B cell (primary cell): ENCODE results near the gene KCNK17. TPM values are rescaled to one million over a fixed set of nuclear protein-coding genes. Genes with fewer than 3 reads are reported as not detected.

ENCODE experiments used
- ATAC-seq: fragments of 200-7000 bp; cut with Tn5 transposase; one replicate; pipeline ENCODE4 v1.10.0; 2021; ENCODE audit warnings: low read depth, mild to moderate bottlenecking, moderate number of reproducible peaks, moderate library complexity
- CTCF ChIA-PET: fragments of 350-600 bp; sonication (Branson Sonifier 250); formaldehyde crosslinking; loops from one replicate; lab custom pipeline; 2021; ENCODE audit warnings: antibody characterized with exemption, inconsistent platforms; lab: Charles Lee
- POLR2A ChIA-PET: fragments of 350-600 bp; sonication (Branson Sonifier 250); formaldehyde crosslinking; loops from one replicate; lab custom pipeline; 2021; ENCODE audit warnings: antibody characterized with exemption; lab: Charles Lee
- DNase-seq: peaks from one replicate; pipeline ENCODE4 v3.0.0; 2013
- H2AFZ ChIP-seq: 2 replicates; pipeline ENCODE4 v1.6.1; 2012; ENCODE audit warnings: mild to moderate bottlenecking, low read depth, low read length; ENCODE audit not compliant: insufficient read depth, poor library complexity, severe bottlenecking
- H3K27ac ChIP-seq, 2 donors: 1 replicate in 1 of 2; 2 replicates in 1 of 2; pipeline ENCODE4 v1.5.1; 2012 to 2013; ENCODE audit warnings: low read length in 2 of 2, mild to moderate bottlenecking in 2 of 2, moderate library complexity in 1 of 2
- H3K27me3 ChIP-seq, 4 experiments: fragments of 200-600 bp in 1 of 4; sonication (generic) in 1 of 4; replicated peaks in 1 of 4; 1 replicate in 2 of 4; 2 replicates in 2 of 4; pipeline versions ENCODE4 v1.6.1 to v1.7.0; 2013 to 2016; ENCODE audit warnings: low read length in 3 of 4, mild to moderate bottlenecking in 2 of 4, mixed read lengths in 1 of 4, moderate library complexity in 1 of 4; ENCODE audit not compliant: insufficient read depth in 4 of 4, control insufficient read depth in 3 of 4; ENCODE audit errors: control extremely low read depth in 1 of 4
- H3K36me3 ChIP-seq, 2 experiments: replicated peaks in 1 of 2; 1 replicate in 1 of 2; 2 replicates in 1 of 2; pipeline versions ENCODE4 v1.6.1 to v1.7.1; 2013; ENCODE audit warnings: low read length in 1 of 2; ENCODE audit not compliant: insufficient read depth in 2 of 2, control insufficient read depth in 1 of 2; ENCODE audit errors: control extremely low read depth in 1 of 2, extremely low read depth in 1 of 2
- H3K4me1 ChIP-seq, 2 donors: fragments of 200-600 bp in 1 of 2; sonication (generic) in 1 of 2; 1 replicate in 1 of 2; 2 replicates in 1 of 2; pipeline versions ENCODE4 v1.5.1 to v1.6.1; 2013 to 2017; ENCODE audit warnings: low read length in 2 of 2; ENCODE audit not compliant: control insufficient read depth in 2 of 2, insufficient read depth in 2 of 2
- H3K4me2 ChIP-seq: replicated peaks from 2 replicates; pipeline ENCODE3; 2012; ENCODE audit warnings: mild to moderate bottlenecking, low read depth, low read length; ENCODE audit not compliant: poor library complexity, severe bottlenecking
- H3K4me3 ChIP-seq, 5 experiments: fragments of 200-600 bp in 1 of 5; sonication (generic) in 1 of 5; 1 replicate in 3 of 5; 2 replicates in 2 of 5; pipeline versions ENCODE4 v1.5.1 to v1.7.0; 2011 to 2016; ENCODE audit warnings: low read length in 4 of 5, mild to moderate bottlenecking in 4 of 5, low read depth in 2 of 5, control low read depth in 1 of 5, moderate library complexity in 1 of 5; ENCODE audit not compliant: insufficient read depth in 1 of 5; ENCODE audit errors: control extremely low read depth in 1 of 5, extremely low read depth in 1 of 5
- H3K79me2 ChIP-seq: fragments of 200-600 bp; sonication (generic); one replicate; pipeline ENCODE4 v1.6.0; 2016; ENCODE audit warnings: low read length; ENCODE audit not compliant: control insufficient read depth, insufficient read depth
- H3K9ac ChIP-seq: fragments of 200-600 bp; sonication (generic); 2 replicates; pipeline ENCODE4 v1.6.1; 2017; ENCODE audit warnings: mild to moderate bottlenecking, low read length, moderate library complexity
- H3K9me3 ChIP-seq, 3 donors: one replicate each; pipeline versions ENCODE4 v1.6.1 to v1.7.1; 2013; ENCODE audit warnings: low read length in 2 of 3; ENCODE audit not compliant: control insufficient read depth in 2 of 3, insufficient read depth in 1 of 3; ENCODE audit errors: control extremely low read depth in 1 of 3
- H4K20me1 ChIP-seq: 2 replicates; pipeline ENCODE4 v1.6.0; 2012; ENCODE audit warnings: mild to moderate bottlenecking, low read length; ENCODE audit not compliant: insufficient read depth, control insufficient read depth, poor library complexity, severe bottlenecking
- H3K27ac Mint-ChIP-seq: one replicate; pipeline ENCODE4 v1.8.0; 2021; ENCODE audit warnings: mixed read lengths
- H3K27me3 Mint-ChIP-seq: one replicate; pipeline ENCODE4 v1.8.0; 2021; ENCODE audit warnings: mixed read lengths
- H3K4me1 Mint-ChIP-seq: one replicate; pipeline ENCODE4 v1.8.0; 2021; ENCODE audit warnings: mixed read lengths
- H3K4me3 Mint-ChIP-seq: one replicate; pipeline ENCODE4 v1.8.0; 2021; ENCODE audit warnings: mixed read lengths
- H3K9me3 Mint-ChIP-seq: one replicate; pipeline ENCODE4 v1.8.0; 2022; ENCODE audit warnings: mixed read lengths; ENCODE audit not compliant: insufficient read depth
- CTCF ChIP-seq: fragments of 200-600 bp; IDR thresholded peaks from one replicate; pipeline ENCODE4 v1.8.0; 2022; ENCODE audit warnings: antibody characterized with exemption, mild to moderate bottlenecking
- EZH2 ChIP-seq: IDR thresholded peaks from 2 replicates; pipeline ENCODE4 v1.6.1; 2012; ENCODE audit warnings: borderline replicate concordance, low read depth, mild to moderate bottlenecking, moderate library complexity, low read length; ENCODE audit not compliant: insufficient read depth, poor library complexity, severe bottlenecking
- WGBS: methylation state at CpG from one replicate; pipeline ENCODE4 v1.1.5; 2013; ENCODE audit warnings: missing lambda C conversion rate; ENCODE audit not compliant: insufficient coverage; 5-methylcytosine and 5-hydroxymethylcytosine counted together
- intact Hi-C: fragments of 100-400 bp; cut with micrococcal nuclease; formaldehyde crosslinking; loops from one replicate; pipeline ENCODE4 v1.10.0; 2022
- polyA plus RNA-seq: library from polyadenylated mRNA; depleted of rRNA; stranded (reverse); fragments of >200 nt; gene quantifications from 2 replicates; pipeline ENCODE4 v1.2.3, GENCODE V29; 2012
- total RNA-seq, 2 donors: library from RNA; stranded (reverse); fragments of 120-200 nt in 1 of 2; gene quantifications; 1 replicate in 1 of 2; 2 replicates in 1 of 2; pipeline versions ENCODE4 v1.2.3 to v1.2.4, GENCODE V29; 2013 to 2022

Gene KCNK17
- total and polyA plus RNA-seq, 2 donors (not counting 1 experiment from before 2014, with no cell fraction given): not detected

GRCh38 chr6:39341937-39342336 is 27.7 kb upstream of the KCNK17 start:
- Histone ChIP-seq H3K36me3 (no peaks in the 10 kb centered on the region), H3K27ac (peak overlapping the region in 1 of 2 donors; percentile 81), H2AFZ (peak overlapping the region; percentile 74), H3K79me2 (no peaks in the 10 kb centered on the region), H3K4me1 (peaks cover 47 to 60% of the 10 kb centered on the region in 2 donors), H3K27me3 (peaks cover 0 to 6% (median 2%) of the 10 kb centered on the region in 4 experiments), H4K20me1 (no peaks in the 10 kb centered on the region), H3K9ac (no peak overlapping the region), H3K9me3 (peaks cover 0 to 10% (median 0%) of the 10 kb centered on the region in 3 donors), H3K4me2 (peak overlapping the region; percentile 66), H3K4me3 (no peak overlapping the region)
- peaks cover 15% of the 10 kb centered on the region for H3K27me3 Mint-ChIP-seq
- ChIA-PET CTCF (interaction anchor here (1.2 to 1.7 kb wide), 2 partner anchors 10 to 38 kb away, joined by 5 to 7 read pairs; no protein-coding TSS in a partner anchor), POLR2A (no interaction called here)
- H3K9me3 Mint-ChIP-seq: peaks cover 2% of the 10 kb centered on the region
- ATAC-seq (no peak), DNase-seq (no peak)
- intact Hi-C loops: no loop called here
- H3K4me1 Mint-ChIP-seq: peaks cover 19% of the 10 kb centered on the region
- no peak overlapping the region for H3K27ac Mint-ChIP-seq
- TF ChIP-seq EZH2: no peak
- TF ChIP-seq CTCF: no peak
- no peak overlapping the region for H3K4me3 Mint-ChIP-seq
- WGBS: 56% methylated on average over 5 of the region's 5 CpGs

GRCh38 chr6:39341352-39341751 is 27.1 kb upstream of the KCNK17 start:
- Mint-ChIP-seq H3K27me3 (peaks cover 16% of the 10 kb centered on the region), H3K27ac (no peak overlapping the region), H3K4me3 (no peak overlapping the region), H3K4me1 (peaks cover 23% of the 10 kb centered on the region), H3K9me3 (peaks cover 2% of the 10 kb centered on the region)
- TF ChIP-seq CTCF: no peak
- TF ChIP-seq EZH2: no peak
- no peaks in the 10 kb centered on the region for H4K20me1 ChIP-seq
- H3K9me3 ChIP-seq: peaks cover 0 to 10% (median 0%) of the 10 kb centered on the region in 3 donors
- ATAC-seq (no peak), DNase-seq (no peak)
- no peak overlapping the region for H3K27ac ChIP-seq
- peak overlapping the region; percentile 43 for H2AFZ ChIP-seq
- H3K36me3 ChIP-seq: no peaks in the 10 kb centered on the region
- intact Hi-C loops: no loop called here
- H3K4me3 ChIP-seq: no peak overlapping the region
- peaks cover 0 to 6% (median 2%) of the 10 kb centered on the region in 4 experiments for H3K27me3 ChIP-seq
- CTCF ChIA-PET: interaction anchor here (1.7 kb wide), 1 partner anchor 38 kb away, joined by 7 read pairs; no protein-coding TSS in a partner anchor
- H3K4me1 ChIP-seq: peaks cover 51 to 64% of the 10 kb centered on the region in 2 donors
- no peak overlapping the region for H3K9ac ChIP-seq
- POLR2A ChIA-PET: no interaction called here
- no peaks in the 10 kb centered on the region for H3K79me2 ChIP-seq
- 51% methylated on average over 3 of the region's 3 CpGs for WGBS
- no peak overlapping the region for H3K4me2 ChIP-seq
